ENCODE results near the gene SRSF5. TPM values are rescaled to one million over a fixed set of nuclear protein-coding genes. Genes with fewer than 3 reads are reported as not detected.
A peak's percentile ranks its signal among the peaks of the same experiment; 100 is the strongest.
"Not testable (repeated sequence)": the region's sequence is repeated elsewhere in the genome, so short reads cannot be mapped to it uniquely, and the experiment has no call there.

The SRSF5 gene
- 288 TPM for total RNA-seq
- long read RNA-seq, transcript SRSF5-201 (8 exons, 1,638 nt) = minor isoform, 13 of 213 reads
- long read RNA-seq, transcript SRSF5-217 (8 exons, 1,500 nt) = major isoform, 64 of 213 reads
- long read RNA-seq, partial matches to known transcripts = 39 of 213 reads
- long read RNA-seq, other reads (novel, unspliced or antisense) = 90 of 213 reads

DNA sequence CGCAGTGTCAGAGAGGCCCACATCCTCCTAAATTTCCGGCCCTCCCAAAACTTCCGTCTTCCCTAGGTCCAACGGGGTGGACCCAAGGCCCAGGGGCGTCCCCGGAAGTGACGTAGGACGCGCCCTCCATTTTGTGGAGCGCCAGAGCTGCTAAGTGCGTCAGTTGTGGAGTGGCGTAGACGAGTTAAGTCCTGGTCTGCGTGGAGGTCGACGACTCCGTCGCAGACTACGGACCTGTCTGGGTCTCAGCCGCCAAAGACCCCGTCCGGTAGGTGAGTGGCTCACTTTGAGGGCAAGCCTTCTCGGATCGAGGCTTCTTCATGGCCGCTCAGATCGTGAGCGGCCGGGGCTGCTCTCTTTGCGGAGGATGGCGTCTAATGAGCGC is at the start of gene SRSF5:
Gene SRSF5 (plus strand): TSS at position 159 of the 385 bp plus-strand sequence. CDS start 1,015 bp downstream, outside the sequence.
- DNase-seq (ENCODE audit: low spot score) = peak; percentile 98

DNA sequence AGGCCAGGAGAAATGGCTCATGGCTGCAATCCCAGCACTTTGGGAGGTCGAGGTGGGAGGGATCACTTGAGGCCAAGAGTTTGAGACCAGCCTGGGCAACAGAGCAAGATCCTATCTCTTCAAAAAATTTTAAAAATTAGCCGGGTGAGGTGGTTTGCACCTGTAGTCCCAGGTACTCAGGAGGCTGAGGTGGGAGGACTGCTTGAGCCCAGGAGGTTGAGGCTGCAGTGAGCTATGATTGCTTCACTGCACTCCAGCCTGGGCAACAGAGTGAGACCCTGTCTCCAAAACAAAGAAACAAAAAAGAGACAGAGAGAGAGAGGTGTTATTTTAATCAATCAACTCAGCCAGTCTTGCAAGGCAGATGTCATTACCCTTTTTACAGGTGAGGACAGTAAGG is 48.3 kb upstream of the SRSF5 start:
- DNase-seq (ENCODE audit: low spot score) = not testable (repeated sequence)

DNA sequence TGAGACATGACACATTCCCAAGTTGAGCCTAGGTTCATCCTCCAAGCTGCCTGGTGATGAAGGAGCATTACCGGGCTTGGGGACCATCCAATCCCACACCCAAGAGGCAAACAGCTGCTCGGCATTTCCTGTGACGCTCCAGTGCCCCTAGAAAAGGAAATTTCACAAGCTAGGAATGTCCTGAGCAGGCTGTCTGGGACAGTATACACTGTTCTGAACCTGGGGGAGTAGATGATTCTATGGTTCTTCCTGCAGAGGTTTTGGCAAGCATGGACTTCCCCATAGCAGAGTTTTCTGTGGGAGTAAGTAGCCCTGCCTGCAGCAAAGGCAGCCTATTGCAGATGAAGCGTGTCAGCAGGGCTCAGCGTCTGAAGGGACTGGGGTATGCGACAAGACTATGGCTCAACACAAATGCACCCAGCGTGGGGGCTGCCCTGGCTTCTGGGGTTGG is 47.4 kb upstream of the SRSF5 start:
- DNase-seq (ENCODE audit: low spot score) = no peak

DNA sequence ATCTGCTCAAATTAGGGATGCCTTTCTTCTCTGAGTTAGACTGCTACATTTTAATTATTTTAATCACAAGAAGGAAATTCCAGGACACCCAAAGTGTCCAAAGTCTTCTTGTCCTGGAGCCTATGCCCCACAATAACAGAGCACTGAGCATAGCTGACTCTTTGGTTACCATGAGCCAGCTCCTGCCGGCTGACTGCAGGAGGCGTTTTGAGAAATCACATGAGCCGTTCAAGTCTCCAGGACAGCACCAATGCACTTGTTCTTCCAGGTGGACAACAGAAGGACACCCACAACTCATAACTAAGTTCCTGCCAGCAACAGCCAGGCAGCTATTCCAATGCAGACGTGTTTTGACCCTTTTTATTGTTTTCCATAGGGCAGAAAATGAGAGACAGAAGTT is 46.0 kb upstream of the SRSF5 start:
- DNase-seq (ENCODE audit: low spot score) = no peak

DNA sequence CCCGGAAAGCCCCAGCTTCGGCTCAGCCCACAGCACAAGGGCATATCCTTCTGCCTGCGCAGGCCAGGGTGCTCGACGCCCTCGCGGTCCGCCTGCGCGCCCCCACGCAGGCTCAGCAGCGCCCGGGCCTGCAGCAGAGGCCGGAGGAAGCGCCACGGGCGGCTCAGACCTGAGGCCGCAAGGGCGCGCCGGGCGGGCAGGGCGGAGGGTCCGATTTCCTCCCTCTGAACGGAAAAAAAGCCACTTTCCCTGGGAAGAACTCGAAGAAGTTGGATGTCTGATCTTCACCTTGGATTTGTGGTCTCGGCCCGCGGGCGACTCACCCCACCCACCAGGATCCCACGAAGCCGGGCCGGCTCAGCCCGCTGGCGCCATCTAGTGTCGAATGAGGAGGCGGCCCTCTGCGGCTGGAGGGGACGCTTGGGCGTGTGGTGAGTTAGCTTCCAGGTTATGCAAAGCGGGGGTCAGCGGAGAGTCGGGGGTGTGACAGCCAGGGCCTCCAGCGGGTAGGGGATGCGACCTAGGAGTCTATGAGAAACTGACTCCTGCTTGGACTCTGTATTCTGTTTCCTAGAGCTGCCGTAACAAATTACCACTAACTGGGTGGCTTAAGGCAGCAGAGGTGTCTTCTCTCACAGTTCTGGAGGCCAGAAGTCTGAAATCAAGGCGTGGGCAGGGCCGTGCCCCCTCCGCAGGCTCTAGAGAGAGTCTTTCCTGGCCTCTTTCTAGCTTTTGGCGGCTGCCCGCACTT is 40.0 kb upstream of the SRSF5 start:
- DNase-seq (ENCODE audit: low spot score) = peak; percentile 96

DNA sequence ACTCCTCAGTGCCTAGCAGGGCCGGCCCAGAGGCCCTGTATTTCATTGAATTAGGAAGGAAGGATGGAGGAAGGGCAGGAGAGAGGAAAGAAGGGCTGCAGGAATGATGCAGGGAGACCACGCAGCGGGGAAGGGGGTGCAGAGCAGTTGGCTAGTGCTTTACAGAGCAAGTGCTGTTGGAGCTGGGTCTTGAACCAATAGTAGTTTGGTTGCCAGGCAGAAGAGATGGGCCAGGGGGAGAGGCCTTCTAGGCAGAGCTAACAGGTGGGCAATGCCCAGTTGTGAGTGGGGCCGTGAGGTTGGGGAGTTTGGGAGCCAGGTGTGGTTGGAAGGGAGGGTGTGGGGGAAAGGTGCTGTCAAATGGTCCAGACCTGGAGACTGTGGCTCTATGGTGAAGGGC is 39.1 kb upstream of the SRSF5 start:
- DNase-seq (ENCODE audit: low spot score) = no peak

DNA sequence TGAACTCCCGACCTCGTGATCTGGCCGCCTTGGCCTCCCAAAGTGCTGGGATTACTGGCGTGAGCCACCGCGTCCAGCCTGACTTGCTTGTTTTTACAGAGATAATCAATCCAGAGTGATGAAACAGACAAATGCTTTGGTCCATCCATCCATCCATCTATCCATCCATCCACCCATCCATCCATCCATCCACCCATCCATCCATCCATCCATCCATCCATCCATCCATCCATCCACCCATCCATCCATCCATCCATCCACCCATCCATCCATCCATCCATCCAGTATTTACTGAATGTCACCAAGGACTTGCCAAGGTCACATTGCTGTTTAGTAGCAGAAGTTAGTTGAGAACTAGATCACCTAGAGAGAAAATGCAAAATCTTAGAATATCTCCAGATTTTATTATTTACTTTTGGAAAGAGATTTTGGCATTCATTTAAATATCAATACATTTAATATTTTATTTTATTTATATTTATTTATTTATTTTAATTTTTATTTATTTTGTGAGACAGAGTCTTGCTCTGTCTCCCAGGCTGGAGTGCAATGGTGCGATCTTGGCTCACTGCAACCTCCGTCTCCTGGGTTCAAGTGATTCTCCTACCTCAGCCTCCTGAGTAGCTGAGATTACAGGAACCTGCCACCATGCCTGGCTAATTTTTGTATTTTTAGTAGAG is 34.9 kb upstream of the SRSF5 start:
- DNase-seq (ENCODE audit: low spot score) = not testable (repeated sequence)

DNA sequence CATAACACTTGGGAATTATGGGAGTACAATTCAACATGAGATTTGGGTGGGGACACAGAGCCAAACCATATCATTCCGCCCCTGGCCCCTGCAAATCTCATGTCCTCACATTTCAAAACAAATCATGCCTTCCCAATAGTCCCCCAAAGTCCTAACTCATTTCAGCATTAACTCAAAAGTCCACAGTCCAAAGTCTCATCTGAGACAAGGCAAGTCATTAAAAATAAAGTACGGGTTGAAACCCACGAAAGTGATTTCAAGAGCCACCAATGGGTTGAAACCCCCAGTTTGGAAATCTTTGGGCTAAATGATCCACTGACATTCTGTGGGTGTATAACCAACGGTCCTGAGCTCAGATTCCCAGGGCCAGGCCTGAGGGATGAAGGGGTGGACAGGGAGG is 30.5 kb upstream of the SRSF5 start:
- DNase-seq (ENCODE audit: low spot score) = not testable (repeated sequence)

DNA sequence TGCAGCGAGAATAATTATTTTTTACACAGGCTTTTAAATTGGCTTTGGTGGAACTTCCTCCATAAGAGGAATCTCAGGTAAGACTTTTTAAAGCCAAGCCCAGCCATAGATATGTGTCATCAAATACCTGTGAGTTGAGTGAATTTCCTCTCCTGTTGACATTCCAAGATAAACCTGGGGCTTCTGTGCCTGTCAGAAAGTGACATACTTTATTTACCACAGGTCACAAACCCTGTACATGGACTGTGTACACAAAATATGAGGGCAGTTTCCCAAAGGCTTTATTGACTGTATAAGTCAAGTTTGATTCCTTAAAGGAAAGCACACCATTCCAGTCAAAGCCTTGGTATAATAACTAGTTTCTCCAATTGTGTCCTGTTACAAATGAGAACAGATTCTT is 25.9 kb upstream of the SRSF5 start:
- DNase-seq (ENCODE audit: low spot score) = no peak

DNA sequence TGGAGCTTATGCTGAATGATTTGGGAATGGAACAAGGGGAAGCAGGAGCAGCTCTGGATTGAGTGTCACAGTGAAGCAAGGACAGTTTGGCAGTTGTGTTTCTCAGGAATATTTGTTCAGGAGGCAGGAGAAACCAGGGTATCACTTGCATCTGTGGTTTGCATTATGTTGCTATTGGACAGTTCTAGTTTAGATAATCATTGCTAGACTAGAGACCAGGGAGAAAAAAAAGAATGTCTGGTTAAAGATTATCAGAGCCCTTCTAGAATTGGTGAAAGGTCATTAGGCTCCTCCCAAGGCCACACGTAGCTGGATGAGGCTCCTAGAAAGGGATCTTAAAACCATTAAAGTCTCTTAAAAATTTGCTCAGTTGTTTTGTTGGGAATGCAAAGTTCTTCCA is 17.0 kb upstream of the SRSF5 start:
- DNase-seq (ENCODE audit: low spot score) = no peak

DNA sequence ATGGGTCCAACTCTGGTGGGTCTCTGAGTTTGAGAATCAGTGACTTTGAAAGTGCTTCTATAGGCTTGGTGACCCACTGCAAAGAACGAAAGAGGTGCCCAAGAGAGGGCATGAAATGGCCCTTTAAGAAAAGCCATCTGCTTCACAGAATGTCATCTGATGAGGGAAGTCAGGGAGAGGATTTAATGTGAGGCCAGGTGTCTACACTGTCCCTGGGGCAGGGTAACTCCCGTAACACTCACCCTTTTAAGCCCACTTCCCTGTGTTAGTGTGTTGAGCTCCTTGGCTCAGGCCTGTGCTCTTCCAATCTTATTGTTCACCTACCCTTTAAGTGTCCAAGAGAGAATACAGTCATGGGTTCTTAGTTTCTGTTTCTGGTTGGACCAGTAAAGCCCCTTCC is 16.4 kb upstream of the SRSF5 start:
- DNase-seq (ENCODE audit: low spot score) = no peak

DNA sequence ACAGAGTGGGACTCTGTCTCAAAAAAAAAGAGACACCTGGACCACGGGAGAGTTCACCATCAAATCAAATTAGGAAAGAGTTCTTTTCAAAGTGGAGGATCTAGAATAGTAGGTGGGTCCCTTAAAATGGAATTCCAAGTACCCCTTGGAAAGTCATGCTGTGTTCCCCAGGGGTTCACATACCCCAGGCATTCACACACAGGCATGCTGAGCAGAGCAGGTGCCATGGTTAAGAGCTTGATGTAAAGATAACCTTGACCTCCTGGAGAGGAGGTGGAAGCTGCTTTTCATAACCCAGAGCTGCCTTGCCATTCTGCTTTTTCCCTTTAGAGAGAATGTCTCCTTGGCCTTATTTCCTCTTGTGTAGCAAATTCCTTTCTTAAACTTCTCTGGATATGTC is 14.2 kb upstream of the SRSF5 start:
- no peak for DNase-seq (ENCODE audit: low spot score)

DNA sequence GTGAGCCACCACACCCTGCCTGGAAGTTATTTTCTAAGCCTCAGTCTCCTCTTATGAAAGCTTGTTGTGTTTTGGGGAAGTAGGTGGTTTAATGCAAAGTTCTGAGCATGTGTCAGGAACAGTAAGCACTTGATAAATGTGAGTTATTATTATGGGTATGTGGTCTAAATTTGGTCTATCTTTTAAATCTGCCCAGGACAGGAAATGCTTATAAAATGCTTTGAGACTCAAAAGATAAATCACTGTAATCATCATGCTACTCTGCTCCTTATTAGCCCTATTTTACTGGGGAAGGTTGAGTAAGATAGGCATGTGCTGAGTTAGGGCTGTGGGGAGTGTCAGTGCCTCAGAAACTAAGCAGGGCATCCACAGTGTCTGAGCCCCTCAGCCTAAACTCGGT is 13.1 kb upstream of the SRSF5 start:
- no peak for DNase-seq (ENCODE audit: low spot score)

DNA sequence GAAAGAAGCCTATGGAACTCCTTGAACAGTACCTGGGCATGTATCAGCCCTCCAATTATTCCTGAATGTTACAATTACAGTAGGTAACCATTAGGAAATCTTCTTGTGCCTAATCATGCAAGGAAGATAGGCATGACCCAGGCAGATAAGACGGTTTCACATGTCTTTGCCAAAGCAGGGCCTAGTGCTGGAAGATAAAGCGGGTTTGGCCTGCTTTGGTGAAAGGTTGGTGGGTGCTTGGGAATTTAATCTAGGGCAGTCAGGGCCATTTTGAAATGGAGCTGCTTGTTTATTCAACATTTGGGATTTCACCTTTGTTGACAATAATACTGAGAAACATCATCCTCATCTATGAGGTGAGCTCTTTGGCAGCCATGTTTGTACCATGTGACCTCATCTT is 12.5 kb upstream of the SRSF5 start:
- no peak for DNase-seq (ENCODE audit: low spot score)

DNA sequence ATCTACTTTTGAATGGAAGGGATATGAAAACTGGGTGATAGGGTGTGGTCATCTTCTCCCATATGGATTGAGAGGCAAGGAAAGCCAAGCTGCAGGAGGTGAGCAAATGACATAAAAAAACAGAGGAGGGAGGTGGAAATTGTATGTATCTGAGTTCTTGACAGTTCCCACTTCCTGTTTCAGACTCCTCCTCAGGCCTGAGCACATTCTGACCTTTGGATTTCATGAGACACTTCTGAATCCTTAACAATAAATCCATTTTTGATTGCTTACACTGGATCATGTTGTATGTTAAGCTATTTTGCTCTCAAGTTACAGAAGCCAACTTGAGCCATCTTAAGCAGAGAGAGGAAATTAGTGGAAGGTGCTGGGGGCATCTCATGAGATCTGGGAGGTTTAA is 11.6 kb upstream of the SRSF5 start:
- no peak for DNase-seq (ENCODE audit: low spot score)

DNA sequence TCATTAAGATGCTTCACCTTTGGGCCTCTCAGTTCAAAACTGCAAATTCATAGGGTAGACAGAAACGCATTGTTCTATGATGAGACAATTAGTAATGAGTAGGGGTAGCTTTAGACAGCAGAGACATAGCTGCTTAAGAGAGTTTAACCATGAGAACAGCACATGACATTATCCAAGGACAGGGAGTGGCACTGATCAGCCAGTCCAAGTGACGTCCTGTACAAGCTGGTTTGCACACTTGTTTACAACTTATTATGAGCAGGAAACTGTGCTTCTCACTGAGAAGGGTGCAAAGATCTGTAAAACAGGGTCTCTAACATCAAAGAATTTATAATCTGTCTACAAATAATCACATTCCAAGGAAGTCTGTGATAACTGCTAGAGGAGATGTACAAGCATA is 11.2 kb upstream of the SRSF5 start:
- no peak for DNase-seq (ENCODE audit: low spot score)

DNA sequence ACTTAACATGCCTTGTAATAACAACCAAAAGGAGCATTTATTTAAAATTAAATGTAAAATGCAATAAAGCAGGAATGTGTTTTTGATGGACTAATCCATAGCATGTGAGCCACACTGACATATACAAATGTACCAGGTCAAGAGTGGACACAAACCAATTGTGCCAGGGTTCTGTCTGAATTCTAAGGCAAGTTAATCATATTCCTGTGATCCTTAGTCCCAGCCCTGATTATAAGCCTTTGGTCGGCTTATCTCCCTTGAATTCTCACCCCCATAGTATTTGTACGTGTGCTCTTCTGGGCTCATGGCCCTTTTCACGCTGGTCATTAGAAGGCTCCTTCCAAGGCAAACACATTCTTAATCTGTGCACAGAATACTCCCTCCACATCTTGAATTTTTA is 10.6 kb upstream of the SRSF5 start:
- DNase-seq (ENCODE audit: low spot score) = no peak

DNA sequence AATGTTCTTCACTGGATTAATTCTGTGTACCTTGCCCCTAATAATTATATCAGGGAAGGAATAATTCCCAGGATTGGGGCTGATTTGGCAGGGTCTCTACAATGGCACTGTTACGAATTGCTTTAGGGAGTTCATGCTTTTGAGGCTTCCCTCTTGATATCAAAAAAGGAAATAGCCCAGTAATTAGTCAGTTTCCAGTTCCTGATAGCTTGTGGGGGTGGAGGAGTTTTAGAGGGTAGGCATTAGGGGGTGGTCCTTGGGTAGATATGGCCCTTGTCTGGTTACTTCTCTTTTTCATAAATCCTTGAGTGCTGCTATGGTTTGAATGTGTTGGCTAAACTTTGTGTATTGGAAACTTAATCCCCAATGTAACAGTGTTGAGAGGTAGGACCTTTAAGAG is 6.1 kb upstream of the SRSF5 start:
- no peak for DNase-seq (ENCODE audit: low spot score)

DNA sequence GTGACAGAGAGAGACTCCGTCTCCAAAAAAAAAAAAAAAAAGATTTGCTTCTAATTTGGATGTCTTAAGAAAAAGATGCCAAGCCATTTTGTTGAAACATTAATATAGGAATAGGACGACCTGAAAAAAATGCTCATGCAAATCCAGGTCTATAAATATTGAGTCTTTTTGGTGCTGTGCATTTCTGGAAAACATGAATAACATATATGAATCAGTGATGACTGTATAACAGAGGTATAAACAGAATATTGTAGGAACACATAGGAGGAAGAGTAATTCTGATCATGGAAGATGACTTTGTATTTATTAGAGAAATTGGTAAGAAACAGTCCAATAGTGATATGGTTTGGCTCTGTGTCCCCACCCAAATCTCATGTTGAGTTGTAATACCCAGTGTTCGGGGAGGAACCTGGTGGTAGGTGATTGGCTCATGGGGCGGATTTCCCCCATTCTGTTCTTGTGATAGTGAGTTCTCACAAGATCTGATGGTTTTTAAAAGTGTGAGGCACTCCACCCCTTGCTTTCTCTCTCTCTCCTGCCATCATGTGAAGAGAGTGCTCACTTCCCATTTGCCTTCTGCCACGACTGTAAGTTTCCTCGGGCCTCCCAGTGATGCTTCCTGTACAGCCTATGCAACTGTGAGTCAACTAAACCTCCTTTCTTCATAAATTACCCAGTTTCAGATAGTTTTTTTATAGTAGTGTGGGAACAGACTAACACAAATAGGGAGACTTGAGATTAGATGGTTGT is 3.0 kb upstream of the SRSF5 start:
- no peak for DNase-seq (ENCODE audit: low spot score)

DNA sequence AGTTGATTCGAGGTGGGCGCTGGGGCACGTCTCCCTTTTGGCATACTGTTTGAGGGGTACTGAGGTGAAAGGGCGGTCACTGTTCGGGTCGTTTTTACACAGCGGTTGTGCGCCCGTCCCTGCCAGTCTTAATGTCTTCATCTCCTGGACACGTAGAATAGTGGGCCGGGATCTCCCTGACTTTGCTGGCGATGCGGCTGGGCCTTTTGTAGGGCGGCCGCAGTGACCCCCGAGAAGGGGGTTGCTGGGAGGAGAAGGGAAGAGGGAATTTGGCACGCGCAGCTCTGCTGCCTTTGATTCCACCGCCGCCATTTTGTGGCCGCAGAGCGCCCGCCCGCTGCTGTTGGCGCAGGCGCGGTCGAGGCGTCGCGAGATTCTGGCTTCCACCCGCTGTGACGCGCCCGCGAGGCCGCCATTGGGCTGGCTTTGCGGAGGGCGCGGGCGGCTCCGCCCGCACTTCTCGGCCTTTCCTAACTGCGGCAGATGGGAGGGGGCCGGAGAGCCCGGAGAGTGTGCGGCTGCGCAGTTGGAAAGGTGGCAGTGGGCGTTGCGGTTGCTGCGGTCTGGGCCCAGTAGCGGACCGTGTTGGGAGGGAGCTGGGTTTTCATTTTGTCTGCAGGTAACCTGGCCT is 542 bp downstream of the SRSF5 start:
- DNase-seq (ENCODE audit: low spot score) = peak; percentile 98

DNA sequence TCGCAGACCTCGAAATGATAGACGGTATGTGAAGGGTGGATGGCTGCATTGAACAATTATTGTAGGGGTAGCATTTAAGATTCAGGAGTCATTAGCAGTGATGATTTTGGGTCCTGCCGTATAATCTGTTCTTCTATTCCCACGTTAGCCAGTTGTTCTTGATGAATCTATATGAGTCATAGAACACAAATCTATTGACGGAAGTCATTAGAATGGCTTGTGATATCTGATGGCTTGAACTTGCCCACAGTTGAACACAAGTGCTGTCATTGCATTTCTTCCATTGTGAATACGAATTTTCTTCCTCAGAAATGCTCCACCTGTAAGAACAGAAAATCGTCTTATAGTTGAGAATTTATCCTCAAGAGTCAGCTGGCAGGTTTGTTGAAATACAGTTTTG is 1.9 kb downstream of the SRSF5 start:
- no peak for DNase-seq (ENCODE audit: low spot score)
